NCI-H748 (cell line): ENCODE data around the gene HOXD12.

Experiments used
- DNase-seq: peaks from one replicate; lab custom pipeline; 2025; ENCODE audit not compliant: unreplicated experiment; lab: John Stamatoyannopoulos, UW

HOXD12 gene

GRCh38 chr2:176130957-176131847, 31.6 kb downstream of the HOXD12 start:
- DNase-seq, result peak; percentile 44

GRCh38 chr2:176131848-176132158, 32.2 kb downstream of the HOXD12 start:
- DNase-seq, result no peak

GRCh38 chr2:176132205-176133171, 32.9 kb downstream of the HOXD12 start:
- DNase-seq, result peak; percentile 81

- DNase-seq, result peak; percentile 45
Measured at GRCh38 chr2:176133389-176133788, 33.8 kb downstream of the HOXD12 start.

- DNase-seq, result peak; percentile 26
Measured at GRCh38 chr2:176134035-176134434, 34.4 kb downstream of the HOXD12 start.

GRCh38 chr2:176135035-176135440, 35.4 kb downstream of the HOXD12 start:
- peak; percentile 63 for DNase-seq

GRCh38 chr2:176136374-176137251, 37.0 kb downstream of the HOXD12 start:
- DNase-seq, result peak; percentile 77

- DNase-seq, result peak; percentile 47
Measured at GRCh38 chr2:176137252-176137580, 37.6 kb downstream of the HOXD12 start.

GRCh38 chr2:176137906-176138305, 38.3 kb downstream of the HOXD12 start:
- peak; percentile 44 for DNase-seq

GRCh38 chr2:176138526-176138922, 38.9 kb downstream of the HOXD12 start:
- peak; percentile 54 for DNase-seq

GRCh38 chr2:176138923-176139660, 39.5 kb downstream of the HOXD12 start:
- peak; percentile 51 for DNase-seq

- peak; percentile 58 for DNase-seq
Measured at GRCh38 chr2:176139661-176140512, 40.3 kb downstream of the HOXD12 start.

- peak; percentile 75 for DNase-seq
Measured at GRCh38 chr2:176140513-176141317, 41.1 kb downstream of the HOXD12 start.

- no peak for DNase-seq
Measured at GRCh38 chr2:176142281-176142680, 42.7 kb downstream of the HOXD12 start.

GRCh38 chr2:176145085-176145969, 45.7 kb downstream of the HOXD12 start:
- no peak for DNase-seq

- DNase-seq, result no peak
Measured at GRCh38 chr2:176146101-176146500, 46.5 kb downstream of the HOXD12 start.

GRCh38 chr2:176146645-176147044, 47.0 kb downstream of the HOXD12 start:
- no peak for DNase-seq
